ENCODE data around the gene USP6NL. TPM values are rescaled to one million over a fixed set of nuclear protein-coding genes. Genes with fewer than 3 reads are reported as not detected.

Gene USP6NL
- total RNA-seq, 1 experiment from 2014 or later, result 21.4 TPM

DNA sequence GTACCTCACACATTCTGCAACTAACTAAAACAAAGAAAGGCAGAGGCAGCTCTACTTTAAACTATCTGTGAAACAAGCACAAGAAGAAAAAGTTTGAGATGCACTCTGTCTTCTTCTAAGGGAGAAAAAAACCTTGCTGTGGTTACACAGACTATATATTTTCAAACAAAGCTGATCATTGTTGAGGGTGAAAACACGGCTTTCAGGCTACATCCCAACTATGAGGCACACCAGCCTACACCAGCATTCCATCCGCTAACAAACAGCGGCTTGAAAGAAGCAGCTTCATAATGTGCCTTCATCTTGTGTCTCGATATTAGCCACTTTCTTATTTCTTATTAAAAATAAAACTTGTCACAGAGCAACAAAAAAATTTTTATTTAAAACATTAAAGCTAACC, 79.1 kb downstream of the USP6NL start (continued):
- TF ChIP-seq, protein P1, sequence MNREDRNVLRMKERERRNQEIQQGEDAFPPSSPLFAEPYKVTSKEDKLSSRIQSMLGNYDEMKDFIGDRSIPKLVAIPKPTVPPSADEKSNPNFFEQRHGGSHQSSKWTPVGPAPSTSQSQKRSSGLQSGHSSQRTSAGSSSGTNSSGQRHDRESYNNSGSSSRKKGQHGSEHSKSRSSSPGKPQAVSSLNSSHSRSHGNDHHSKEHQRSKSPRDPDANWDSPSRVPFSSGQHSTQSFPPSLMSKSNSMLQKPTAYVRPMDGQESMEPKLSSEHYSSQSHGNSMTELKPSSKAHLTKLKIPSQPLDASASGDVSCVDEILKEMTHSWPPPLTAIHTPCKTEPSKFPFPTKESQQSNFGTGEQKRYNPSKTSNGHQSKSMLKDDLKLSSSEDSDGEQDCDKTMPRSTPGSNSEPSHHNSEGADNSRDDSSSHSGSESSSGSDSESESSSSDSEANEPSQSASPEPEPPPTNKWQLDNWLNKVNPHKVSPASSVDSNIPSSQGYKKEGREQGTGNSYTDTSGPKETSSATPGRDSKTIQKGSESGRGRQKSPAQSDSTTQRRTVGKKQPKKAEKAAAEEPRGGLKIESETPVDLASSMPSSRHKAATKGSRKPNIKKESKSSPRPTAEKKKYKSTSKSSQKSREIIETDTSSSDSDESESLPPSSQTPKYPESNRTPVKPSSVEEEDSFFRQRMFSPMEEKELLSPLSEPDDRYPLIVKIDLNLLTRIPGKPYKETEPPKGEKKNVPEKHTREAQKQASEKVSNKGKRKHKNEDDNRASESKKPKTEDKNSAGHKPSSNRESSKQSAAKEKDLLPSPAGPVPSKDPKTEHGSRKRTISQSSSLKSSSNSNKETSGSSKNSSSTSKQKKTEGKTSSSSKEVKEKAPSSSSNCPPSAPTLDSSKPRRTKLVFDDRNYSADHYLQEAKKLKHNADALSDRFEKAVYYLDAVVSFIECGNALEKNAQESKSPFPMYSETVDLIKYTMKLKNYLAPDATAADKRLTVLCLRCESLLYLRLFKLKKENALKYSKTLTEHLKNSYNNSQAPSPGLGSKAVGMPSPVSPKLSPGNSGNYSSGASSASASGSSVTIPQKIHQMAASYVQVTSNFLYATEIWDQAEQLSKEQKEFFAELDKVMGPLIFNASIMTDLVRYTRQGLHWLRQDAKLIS (CRISPR knock-in tag; IDR thresholded peaks at IDR 0.05; ENCODE audit: borderline replicate concordance), result no peak

DNA sequence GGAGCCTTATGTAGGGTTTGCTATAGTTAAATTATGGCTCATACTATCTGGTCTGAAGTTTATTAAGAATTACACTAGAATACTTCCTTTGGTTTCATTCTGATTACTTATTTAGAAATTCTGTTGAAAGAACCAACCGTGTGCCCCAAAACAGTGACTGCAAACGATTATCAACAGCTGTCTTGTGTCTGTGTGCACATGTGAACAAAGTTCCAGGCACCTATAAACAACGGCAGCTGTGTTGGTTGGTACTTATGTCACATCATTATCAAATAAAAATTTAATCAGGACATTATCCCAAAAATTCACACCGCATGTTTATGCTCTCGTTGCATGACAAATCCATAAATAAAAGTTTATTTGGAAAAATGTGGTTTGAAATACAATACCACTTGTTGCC, 80.6 kb downstream of the USP6NL start:
- Mint-ChIP-seq H3K27me3 (ENCODE audit: low read depth) (no peaks in the 10 kb centered on the region), H3K9me3 (no peaks in the 10 kb centered on the region), H3K27ac (no peak overlapping the region), H3K4me1 (peaks cover 37% of the 10 kb centered on the region), H3K36me3 (peaks cover 9% of the 10 kb centered on the region), H3K4me3 (no peak overlapping the region)
- TF ChIP-seq SMAD4 (CRISPR knock-in tag; IDR thresholded peaks at IDR 0.05) (no peak), RELA (CRISPR knock-in tag; IDR thresholded peaks at IDR 0.05; ENCODE audit: borderline replicate concordance) (no peak), TP53 (CRISPR knock-in tag; IDR thresholded peaks at IDR 0.05) (no peak), JAZF1 (CRISPR knock-in tag; IDR thresholded peaks at IDR 0.05) (no peak), IRF1 (CRISPR knock-in tag; IDR thresholded peaks at IDR 0.05) (no peak), ZNF281 (CRISPR knock-in tag; IDR thresholded peaks at IDR 0.05) (no peak), FOXP1 (CRISPR knock-in tag; IDR thresholded peaks at IDR 0.05; ENCODE audit: borderline replicate concordance) (no peak), TEAD1 (CRISPR knock-in tag; IDR thresholded peaks at IDR 0.05) (no peak), NFE2L1 (CRISPR knock-in tag; IDR thresholded peaks at IDR 0.05) (no peak), NR3C1 (CRISPR knock-in tag; conservative IDR thresholded peaks at IDR 0.05; ENCODE audit: low read depth) (no peak), ELF4 (CRISPR knock-in tag; IDR thresholded peaks at IDR 0.05; ENCODE audit: low read depth) (no peak), KAT7 (CRISPR knock-in tag; IDR thresholded peaks at IDR 0.05; ENCODE audit: borderline replicate concordance) (no peak), ZNF121 (CRISPR knock-in tag; IDR thresholded peaks at IDR 0.05) (no peak), FOXP4 (CRISPR knock-in tag; IDR thresholded peaks at IDR 0.05) (no peak)
- TF ChIP-seq, protein P2, sequence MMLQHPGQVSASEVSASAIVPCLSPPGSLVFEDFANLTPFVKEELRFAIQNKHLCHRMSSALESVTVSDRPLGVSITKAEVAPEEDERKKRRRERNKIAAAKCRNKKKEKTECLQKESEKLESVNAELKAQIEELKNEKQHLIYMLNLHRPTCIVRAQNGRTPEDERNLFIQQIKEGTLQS (CRISPR knock-in tag; conservative IDR thresholded peaks at IDR 0.05), result no peak
- TF ChIP-seq, protein P3, sequence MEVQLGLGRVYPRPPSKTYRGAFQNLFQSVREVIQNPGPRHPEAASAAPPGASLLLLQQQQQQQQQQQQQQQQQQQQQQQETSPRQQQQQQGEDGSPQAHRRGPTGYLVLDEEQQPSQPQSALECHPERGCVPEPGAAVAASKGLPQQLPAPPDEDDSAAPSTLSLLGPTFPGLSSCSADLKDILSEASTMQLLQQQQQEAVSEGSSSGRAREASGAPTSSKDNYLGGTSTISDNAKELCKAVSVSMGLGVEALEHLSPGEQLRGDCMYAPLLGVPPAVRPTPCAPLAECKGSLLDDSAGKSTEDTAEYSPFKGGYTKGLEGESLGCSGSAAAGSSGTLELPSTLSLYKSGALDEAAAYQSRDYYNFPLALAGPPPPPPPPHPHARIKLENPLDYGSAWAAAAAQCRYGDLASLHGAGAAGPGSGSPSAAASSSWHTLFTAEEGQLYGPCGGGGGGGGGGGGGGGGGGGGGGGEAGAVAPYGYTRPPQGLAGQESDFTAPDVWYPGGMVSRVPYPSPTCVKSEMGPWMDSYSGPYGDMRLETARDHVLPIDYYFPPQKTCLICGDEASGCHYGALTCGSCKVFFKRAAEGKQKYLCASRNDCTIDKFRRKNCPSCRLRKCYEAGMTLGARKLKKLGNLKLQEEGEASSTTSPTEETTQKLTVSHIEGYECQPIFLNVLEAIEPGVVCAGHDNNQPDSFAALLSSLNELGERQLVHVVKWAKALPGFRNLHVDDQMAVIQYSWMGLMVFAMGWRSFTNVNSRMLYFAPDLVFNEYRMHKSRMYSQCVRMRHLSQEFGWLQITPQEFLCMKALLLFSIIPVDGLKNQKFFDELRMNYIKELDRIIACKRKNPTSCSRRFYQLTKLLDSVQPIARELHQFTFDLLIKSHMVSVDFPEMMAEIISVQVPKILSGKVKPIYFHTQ (CRISPR knock-in tag; IDR thresholded peaks at IDR 0.05), result no peak
- TF ChIP-seq, protein P4, sequence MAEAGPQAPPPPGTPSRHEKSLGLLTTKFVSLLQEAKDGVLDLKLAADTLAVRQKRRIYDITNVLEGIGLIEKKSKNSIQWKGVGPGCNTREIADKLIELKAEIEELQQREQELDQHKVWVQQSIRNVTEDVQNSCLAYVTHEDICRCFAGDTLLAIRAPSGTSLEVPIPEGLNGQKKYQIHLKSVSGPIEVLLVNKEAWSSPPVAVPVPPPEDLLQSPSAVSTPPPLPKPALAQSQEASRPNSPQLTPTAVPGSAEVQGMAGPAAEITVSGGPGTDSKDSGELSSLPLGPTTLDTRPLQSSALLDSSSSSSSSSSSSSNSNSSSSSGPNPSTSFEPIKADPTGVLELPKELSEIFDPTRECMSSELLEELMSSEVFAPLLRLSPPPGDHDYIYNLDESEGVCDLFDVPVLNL (CRISPR knock-in tag; IDR thresholded peaks at IDR 0.05; ENCODE audit: borderline replicate concordance, low read depth), result no peak
- TF ChIP-seq, protein P5, sequence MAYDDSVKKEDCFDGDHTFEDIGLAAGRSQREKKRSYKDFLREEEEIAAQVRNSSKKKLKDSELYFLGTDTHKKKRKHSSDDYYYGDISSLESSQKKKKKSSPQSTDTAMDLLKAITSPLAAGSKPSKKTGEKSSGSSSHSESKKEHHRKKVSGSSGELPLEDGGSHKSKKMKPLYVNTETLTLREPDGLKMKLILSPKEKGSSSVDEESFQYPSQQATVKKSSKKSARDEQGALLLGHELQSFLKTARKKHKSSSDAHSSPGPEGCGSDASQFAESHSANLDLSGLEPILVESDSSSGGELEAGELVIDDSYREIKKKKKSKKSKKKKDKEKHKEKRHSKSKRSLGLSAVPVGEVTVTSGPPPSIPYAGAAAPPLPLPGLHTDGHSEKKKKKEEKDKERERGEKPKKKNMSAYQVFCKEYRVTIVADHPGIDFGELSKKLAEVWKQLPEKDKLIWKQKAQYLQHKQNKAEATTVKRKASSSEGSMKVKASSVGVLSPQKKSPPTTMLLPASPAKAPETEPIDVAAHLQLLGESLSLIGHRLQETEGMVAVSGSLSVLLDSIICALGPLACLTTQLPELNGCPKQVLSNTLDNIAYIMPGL (CRISPR knock-in tag; IDR thresholded peaks at IDR 0.05), result no peak
- POLR2A ChIA-PET, result no interaction called here
- no peak for DNase-seq (ENCODE audit: low spot score)
- CTCF ChIA-PET, result no interaction called here
- ATAC-seq, result no peak
